Brain pericyte (primary cell): ENCODE results near the gene FAM174B.

Experiments
- DNase-seq: peaks from one replicate; pipeline ENCODE4 v3.0.0-alpha.2; 2012; ENCODE audit warnings: low read depth, low spot score

The FAM174B gene

DNA sequence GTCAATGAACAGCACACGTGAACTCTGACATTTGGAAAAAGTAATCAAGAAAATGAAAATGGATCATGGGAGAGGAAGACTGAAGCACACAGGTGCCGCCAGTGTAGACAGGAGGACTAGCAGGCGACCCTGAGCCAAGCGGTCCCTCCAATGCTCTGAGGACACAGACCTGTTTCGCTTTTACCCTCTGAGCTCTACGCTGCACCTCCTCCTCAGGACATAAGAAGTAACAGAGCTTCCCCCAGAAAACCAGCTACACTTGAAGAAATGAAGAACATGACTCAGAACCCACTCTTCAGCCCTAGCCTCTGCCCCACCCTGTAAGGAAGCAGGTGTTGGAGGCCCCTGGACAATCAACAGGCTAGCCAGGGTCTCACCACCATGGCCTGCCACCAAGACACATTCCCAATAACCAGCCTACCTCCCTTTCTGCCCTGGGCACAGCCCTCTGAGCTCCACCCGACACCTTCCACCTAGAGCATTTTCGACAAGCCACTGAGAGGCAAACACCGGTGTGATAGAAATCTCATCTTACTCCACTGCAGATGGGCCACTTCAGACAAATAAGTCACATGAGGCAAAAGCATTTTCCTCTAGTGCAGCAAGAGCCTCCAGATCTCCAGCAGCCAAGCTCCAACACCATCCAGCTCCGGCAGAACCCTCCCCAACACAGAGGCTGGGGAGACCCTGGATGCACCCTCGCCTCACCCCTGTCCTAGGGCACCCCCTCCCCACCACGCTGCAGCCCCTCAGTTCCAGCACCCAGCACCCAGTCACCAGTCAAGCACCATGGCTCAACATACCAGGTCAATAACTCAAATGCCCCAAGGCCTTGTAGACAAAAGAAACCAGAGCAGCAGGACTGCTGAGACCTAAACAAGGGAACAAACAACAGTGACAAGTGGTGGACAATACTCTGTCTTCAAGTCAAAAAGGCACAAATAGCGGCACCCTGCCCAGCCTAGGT, 11.4 kb downstream of the FAM174B start:
- no peak for DNase-seq

DNA sequence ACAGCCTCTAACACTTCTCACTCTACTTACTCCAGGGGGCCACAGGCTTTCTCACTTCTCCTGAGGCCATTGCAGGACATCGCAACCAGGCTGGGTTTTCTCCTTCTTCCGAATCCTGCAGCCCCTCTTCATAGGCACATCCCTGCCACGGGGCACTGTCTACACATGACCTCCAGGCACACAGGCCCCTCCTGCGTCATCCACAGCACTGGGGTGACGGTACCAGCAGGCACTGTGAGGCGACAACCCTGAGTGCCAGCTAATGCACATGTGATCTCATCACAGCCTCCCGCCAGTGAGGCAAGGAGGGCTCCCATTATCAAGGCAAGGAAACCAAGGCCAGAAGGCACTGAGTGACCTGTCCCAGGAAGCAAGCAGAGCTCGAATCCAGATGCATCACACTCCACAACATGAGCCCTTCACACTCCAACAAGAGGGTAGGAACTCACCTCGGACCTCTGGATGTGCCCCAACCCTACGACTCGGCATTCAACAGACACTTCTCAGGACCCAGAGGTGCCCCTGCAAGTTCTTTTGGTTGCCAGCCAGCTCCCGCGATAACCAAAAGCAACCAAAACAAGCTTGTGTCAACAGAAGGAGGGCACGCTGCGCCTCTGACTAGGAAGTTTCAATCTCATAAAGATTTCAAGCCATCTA, 16.7 kb downstream of the FAM174B start:
- no peak for DNase-seq

DNA sequence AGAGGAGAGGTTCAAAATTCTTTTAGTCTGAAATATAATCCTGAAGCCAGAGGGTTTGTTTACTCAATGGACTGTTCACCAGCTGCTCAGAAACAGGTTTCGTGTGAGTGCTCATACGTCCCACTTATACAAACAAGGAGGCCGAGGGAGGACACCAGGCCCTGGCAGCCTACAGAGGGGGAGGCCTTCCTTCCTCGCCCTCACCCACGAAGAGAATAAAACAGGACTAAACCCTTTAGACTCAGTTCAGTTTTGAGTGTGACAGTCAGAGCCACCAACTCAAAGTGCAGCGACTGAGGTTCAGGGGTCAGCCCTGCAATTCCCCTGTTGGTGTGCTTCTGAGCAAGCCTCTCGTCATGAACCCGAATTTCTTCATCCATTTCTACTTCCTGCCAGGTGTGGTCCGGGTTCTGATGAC, 17.3 kb downstream of the FAM174B start:
- DNase-seq = no peak

DNA sequence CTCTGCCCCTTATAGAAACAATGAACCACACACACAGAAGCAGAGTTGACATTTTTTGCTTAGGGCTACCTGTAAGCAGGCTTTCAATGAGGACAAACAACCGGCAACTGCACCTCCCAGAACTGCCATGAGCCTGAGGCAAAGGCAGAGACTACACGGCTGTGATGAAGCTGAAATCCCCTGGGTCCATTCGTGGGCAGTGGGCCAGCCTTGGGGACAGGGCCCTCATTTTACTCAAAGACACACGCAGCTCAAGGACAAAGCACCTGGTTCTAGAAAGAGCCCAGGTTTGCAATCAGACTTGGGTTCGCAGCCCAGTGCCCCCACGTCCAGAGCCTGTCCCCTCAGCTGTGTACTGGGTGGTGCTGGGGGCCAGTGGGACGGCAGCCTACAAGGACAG, 17.9 kb downstream of the FAM174B start:
- DNase-seq = no peak

DNA sequence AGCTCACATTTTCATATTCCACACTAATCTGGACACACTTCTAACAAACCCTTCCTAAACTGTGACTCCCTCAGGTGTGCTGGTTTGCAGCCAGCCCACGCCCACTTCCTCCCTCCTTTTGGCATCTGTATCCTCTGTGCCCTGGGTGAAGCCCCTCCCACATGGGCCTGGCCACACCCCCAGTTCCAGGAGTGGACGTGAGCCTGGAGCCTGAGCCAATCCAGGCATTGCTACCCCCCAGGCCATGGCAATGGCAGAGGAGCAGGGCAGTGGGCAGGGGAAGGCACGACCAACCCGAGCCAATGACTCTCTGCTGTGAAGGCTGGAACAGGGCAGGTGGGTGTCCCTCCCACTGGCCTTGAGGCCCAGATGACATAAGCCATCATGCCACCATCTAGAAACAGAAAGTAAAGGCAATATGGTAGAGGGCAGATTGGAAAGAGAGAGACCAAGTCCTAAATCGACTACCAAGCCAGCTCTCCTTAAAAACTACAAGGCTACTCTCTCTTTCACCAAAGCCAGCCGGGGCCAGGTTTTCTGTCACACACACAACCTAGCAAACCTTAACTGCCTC, 18.6 kb downstream of the FAM174B start:
- DNase-seq = no peak

DNA sequence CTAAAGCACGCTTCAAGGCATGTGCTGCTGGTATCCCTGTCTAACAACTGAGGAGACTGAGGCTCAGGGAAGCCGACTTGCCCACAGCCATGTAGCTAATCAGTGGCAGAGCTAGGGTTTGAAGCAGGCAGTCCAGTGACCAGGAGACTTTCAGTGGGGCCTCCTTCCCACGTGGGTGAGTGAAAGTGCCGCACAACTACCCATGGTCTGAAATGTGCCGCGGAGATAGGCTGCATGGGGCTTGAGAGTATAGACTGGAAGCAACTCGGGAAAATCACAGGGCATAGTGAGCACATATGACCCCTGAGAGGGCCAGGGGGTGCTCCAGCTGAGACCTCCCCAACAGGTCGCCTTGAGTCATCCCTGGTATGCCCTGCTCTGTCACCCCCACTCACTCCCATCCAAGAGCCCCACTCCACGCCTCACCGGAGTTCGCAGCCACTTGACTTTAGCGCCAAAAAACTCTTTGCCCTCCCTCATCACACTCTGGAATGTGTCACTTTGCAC, 19.1 kb downstream of the FAM174B start:
- DNase-seq = no peak

DNA sequence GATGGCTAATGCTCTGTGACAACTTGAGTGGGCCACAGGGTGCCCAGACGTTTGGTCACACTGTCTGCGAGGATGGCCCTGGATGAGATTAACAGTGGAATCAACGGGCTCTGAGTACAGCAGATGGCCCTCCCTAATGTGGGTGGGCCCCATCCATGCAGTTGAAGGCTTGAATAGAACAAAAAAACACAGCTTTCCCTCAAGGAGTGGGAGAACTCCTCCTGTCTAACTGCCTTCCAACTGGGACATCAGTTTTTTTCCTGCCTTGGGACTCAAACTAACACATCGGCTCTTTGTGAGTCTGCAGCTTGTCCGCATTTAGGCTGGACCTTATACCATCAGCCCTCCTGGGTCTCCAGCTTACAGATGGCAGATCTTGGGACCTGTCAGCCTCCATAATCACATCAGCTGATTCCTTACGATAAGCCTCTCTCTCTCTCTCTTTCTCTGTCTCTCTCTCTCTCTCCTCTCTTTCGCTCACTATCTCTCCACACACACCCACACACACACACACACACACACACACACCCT, 20.8 kb downstream of the FAM174B start:
- DNase-seq = no peak

DNA sequence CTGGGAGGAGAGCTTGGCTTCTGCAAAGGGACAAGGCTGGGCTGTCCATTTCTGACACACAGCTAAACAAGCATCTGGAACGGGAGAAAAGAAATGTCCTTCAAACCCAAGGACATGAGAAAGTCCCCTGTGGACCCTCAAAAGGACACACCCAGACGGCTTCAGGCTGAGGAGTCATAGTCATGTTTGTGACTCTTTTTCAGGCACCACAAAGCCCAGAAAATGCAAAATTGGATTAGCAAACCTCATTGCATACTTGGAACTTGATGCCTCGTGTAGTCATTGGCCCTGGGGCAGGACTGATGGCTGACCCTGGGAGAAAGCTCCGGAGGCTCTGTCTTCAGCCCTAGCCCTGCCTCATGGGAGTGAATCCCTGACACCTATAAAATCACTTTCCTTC, 21.5 kb downstream of the FAM174B start:
- DNase-seq = no peak

DNA sequence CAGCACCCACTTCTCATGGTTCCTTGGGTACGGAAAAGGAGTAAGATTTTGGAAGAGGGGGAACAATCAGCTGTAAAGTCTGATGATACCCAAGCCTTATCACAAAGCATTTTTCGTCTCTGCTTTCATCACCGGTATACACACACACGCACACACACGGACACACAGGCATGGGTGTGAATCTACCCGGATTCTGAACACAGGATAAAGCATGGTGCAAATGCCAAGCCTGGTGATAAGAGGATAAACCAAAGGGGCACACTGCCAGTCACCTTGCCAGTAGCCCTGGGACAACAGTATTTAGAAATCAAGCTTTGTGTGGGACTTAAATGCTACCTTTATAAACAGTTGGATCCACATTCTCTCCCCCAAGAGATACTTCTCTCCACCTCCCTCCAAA, 22.2 kb downstream of the FAM174B start:
- no peak for DNase-seq

DNA sequence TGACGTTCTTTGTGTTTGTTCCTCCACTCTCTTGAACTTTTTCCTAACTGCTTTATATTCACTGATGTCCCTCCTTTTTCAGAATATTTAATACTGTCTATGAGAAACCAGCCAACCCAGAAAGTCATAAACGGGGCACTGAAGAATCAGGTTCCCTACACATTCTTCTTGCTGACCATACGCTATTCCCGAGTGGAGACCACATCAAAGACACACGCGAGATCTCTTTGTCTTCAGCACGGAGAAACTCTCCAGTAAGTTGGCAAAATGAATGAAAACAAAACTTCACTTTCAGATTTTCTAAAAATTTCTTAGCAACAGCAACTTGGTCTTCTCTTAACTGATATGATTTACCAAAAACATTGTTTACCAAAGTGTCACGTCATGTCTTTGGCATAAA, 22.6 kb downstream of the FAM174B start:
- no peak for DNase-seq

DNA sequence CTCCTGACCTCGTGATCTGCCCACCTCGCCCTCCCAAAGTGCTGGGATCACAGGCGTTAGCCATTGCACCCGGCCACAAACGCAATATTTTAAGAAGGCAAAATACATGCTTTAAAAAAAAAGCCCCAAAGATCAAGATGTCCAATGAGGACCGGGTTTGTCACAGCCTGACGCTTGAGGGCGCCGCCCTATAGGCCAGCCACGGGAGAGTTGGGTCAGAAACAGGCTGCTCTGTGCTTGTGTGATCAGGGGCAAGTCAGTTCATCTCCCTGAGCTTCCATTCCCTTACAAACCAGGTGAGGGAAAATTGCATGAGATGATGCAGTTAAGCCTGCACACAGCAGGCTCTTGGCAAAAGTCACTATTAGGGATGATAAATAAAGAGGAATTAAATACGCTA, 23.9 kb downstream of the FAM174B start:
- DNase-seq = no peak

DNA sequence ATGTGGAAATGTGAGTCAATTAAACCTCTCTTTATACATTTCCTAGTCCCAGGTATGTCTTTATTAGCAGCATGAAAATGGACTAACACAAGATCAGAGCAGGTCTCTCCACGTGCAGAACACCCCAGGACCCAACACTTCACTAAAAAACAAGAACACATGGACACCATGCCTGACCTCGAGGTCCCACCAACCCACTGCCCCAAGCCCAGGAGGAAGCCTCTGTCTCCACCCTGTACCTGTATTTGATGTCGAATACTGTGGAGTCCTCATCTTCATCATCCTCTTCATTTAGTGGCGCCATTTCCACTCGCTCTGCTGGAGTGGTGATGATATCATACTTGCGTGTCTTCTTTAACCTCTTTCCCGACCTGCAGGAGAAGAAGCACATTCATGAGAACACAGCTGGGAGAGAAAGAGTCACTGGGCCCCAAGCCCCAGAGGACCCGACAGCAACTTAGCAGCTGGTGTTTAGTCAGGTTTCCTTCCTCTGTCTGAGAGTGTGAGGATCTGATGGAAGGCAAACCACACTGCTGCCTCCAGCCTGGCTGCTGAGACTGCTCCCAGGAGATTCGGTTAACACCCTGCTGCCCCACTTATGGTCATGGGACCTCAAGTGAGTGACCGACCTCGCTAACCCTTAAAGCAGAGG, 25.5 kb downstream of the FAM174B start:
- no peak for DNase-seq

DNA sequence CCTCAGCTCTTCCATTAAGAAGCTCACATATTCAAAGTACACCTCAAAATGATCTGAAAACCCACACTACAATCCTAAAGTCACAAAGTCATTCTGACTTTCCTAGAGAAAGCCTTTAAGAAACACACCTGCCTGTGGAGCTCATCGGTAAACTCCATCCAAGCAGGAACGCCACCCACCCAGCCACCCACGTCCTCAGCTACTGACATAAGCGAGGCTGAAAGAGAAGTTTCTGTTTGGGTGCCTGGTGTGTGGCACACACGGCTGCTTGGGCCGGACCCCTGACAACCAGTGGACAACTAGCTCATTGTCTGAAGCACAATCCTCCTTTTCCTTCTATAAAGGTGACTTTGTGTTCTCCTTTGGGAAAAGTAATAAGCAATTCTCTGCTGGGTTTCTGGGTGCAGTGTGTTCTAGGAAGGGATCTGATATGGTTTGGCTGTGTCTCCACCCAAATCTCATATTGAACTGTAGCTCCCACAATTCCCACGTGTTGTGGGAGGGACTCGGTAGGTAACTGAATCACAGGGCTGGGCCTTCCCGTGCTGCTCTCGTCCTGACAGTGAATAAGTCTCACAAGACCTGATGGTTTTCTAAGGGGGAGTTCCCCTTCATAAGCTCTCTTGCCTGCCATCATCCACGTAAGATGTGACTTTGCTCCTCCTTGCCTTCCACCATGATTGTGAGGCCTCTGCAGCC, 26.1 kb downstream of the FAM174B start:
- DNase-seq = no peak

DNA sequence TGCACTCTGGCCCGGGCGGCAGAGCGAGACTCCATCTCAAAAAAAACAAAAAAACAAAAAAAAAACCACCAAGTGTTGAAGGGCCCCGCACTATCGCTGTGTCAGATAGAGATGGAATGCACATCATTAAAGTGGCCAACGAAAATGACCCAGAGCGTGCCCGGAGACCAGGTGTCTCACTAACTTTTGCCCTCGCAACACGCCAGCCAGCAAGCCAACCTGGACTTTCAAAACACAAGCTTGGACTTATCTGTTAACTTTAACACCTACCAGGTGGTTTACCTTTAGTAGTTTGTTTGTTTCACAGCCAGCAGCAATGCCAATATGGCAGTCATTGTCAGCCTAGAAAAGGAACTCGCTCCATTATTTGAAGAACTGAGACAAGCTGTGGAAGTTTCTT, 28.6 kb downstream of the FAM174B start:
- no peak for DNase-seq

DNA sequence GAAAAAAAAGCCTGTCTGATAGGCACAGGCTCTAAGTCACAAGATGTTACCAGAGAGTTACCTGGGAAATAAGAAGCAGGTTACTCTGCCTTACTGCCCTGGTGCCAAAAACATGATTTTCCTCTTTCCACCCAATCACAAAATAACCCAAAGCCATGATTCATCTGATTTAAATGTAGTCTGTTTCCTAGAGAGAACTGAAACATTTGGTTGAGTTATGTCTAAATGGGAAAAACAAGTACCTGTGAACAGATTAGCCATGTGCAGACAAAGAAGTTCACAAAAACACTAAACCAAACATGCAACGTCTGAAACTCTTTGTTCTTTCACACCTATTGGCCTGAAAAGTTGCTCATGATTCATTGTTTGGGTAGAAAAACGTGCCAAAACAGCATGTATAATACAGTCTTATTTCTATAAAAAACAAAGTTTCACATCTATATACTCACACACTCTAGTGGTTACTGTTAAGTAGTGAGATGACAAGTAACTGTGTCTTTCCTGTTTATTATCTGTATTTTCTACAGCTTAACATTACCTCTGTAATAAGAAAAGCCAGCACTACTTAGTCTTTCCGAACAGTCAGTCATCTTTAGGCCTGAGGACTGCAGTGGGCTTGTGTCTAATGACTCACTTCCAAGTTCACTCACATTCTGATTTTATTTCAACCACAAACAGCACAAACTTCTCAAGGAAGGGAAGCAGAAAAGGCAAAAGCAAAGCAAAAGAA, 30.2 kb downstream of the FAM174B start:
- no peak for DNase-seq

DNA sequence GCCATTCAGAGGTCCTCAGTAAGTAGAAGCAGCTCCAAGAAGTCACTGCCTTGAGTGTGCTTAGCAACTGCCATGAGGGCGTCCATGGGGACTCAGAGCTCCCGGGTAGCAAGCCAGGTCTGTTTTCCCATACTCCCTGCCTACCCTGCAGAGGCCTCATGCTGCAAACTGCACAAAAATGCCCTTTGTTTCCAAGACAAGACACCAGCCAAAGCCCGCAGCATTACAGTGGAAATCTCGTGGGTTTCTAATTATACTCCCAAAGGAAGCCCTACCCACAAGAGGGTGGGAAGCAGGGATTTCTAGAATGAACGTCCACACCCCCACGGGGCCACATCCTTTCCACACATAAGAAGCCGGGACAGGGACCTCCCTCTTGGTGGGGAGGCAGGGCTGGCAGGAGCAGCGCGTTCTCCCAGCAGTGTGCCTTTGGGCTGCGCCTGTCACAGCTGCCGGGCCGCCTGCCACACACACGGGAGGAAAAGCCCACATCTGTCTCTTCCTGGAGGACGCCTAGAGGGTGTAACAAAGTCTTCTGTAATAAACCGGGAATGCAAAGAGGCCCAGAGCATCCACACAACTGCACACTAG, 31.1 kb downstream of the FAM174B start:
- DNase-seq = no peak

DNA sequence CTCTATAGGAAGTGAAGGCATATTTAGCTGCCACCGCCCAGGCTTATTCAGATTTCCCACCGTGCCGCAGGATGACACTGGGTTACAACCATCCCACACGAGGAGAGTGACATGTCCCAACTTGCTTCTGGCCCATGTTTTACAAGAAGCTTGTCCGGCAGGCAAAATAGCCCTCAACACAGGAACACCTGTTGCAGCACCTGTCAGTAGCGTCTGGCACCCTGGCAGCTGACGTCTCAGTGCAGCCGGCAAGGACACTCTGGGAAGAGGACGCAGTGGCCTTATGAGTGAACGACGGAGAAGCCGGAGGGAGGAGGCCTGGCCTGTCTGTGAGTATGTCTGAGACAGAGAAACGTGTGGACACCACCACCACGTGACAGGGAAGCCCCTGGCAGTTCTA, 32.1 kb downstream of the FAM174B start:
- DNase-seq = no peak

DNA sequence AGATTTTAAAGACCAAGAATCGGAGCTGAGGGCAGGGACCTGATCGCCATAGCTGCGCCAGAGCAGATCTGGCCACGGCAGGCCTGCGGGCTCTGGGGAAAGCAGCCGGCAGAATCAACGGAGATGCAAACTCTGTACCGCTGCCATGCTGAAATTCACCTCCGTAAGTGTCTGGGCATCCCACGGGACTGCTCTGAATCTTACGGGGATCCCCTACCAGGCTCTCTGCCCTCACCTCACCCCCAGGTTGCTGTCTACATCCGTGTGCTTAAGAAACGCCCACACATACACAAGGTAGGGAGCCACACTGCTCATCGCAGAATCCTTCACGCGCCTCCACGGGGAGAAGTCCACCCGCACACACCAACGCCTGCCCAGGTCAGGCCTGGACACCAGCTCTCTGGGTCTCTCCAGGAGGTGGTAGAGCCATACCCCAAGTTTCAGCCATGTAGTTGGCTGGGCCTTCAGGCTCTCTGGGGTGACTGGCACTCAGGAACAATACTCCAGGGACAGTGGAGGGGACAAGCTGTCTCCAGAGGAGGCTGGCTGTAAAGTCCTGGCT, 33.5 kb downstream of the FAM174B start:
- DNase-seq = no peak

DNA sequence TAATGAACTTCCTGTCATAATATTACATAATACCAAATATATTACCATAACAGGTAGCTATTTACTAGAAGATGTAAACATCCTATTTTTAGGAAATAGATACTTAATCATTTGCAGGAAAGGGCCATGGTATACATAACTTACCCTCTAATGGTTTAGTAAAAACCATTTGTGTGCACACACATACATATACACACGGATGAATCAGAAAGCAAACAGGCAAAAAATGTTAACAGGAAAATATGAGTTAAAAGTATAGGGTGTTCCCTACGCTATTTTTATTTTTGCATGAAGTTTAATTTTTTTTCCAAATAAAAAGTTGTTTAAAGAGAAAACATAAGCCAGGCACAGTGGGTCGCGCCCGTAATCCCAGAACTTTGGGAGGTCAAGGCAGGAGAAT, 34.6 kb downstream of the FAM174B start:
- DNase-seq = no peak
